Endodermal cell (in vitro differentiated cells): ENCODE measurements around the gene CMIP. TPM values are rescaled to one million over a fixed set of nuclear protein-coding genes. Genes with fewer than 3 reads are reported as not detected.

Source experiments
- DNase-seq: peaks from one replicate; pipeline ENCODE4 v3.0.0-alpha.2; 2017
- H3K27ac ChIP-seq: 2 replicates; pipeline ENCODE4 v1.5.1; 2013; ENCODE audit warnings: mild to moderate bottlenecking, low read depth, low read length, moderate library complexity
- H3K27me3 ChIP-seq: 2 replicates; pipeline ENCODE4 v1.6.1; 2013; ENCODE audit warnings: mild to moderate bottlenecking, low read length, moderate library complexity; ENCODE audit not compliant: insufficient read depth, control insufficient read depth, poor library complexity, severe bottlenecking
- H3K36me3 ChIP-seq: 2 replicates; pipeline ENCODE4 v1.7.0; 2013; ENCODE audit warnings: mild to moderate bottlenecking, low read length, moderate library complexity; ENCODE audit not compliant: control insufficient read depth, insufficient read depth
- H3K4me1 ChIP-seq: one replicate; pipeline ENCODE4 v1.7.0; 2013; ENCODE audit warnings: low read length; ENCODE audit not compliant: control insufficient read depth, insufficient read depth
- H3K4me3 ChIP-seq: 2 replicates; pipeline ENCODE4 v1.5.1; 2013; ENCODE audit warnings: mild to moderate bottlenecking, low read length, moderate library complexity
- H3K9ac ChIP-seq: 2 replicates; pipeline ENCODE4 v1.6.1; 2013; ENCODE audit warnings: mild to moderate bottlenecking, low read length, moderate library complexity; ENCODE audit not compliant: poor library complexity, severe bottlenecking; ENCODE audit errors: extremely low read depth
- H3K9me3 ChIP-seq: 2 replicates; pipeline ENCODE4 v1.6.1; 2013; ENCODE audit warnings: mild to moderate bottlenecking, low read length, moderate library complexity; ENCODE audit not compliant: control insufficient read depth
- H3K27ac Mint-ChIP-seq: 2 replicates; pipeline ENCODE4 v1.8.0; 2020; ENCODE audit warnings: mixed read lengths
- H3K27me3 Mint-ChIP-seq: 2 replicates; pipeline ENCODE4 v1.8.0; 2021; ENCODE audit warnings: mild to moderate bottlenecking, mixed read lengths; ENCODE audit not compliant: insufficient read depth
- H3K36me3 Mint-ChIP-seq: 2 replicates; pipeline ENCODE4 v1.8.0; 2020; ENCODE audit warnings: low read depth, mixed read lengths
- H3K4me1 Mint-ChIP-seq: 2 replicates; pipeline ENCODE4 v1.8.0; 2020; ENCODE audit warnings: mixed read lengths
- H3K4me3 Mint-ChIP-seq: 2 replicates; pipeline ENCODE4 v1.8.0; 2020; ENCODE audit warnings: mild to moderate bottlenecking, moderate library complexity, mixed read lengths
- H3K9me3 Mint-ChIP-seq: 2 replicates; pipeline ENCODE4 v1.8.0; 2020; ENCODE audit warnings: mild to moderate bottlenecking, mixed read lengths
- CTCF ChIP-seq: fragments of 200-600 bp; sonication (generic); conservative IDR thresholded peaks from 2 replicates; pipeline ENCODE4 v1.5.0; 2021; ENCODE audit warnings: antibody characterized with exemption, mild to moderate bottlenecking
- WGBS, 2 experiments: methylation state at CpG; one replicate each; pipeline versions ENCODE4 v1.1.5 to v1.1.7; 2013; ENCODE audit warnings: missing lambda C conversion rate in 2 of 2, mixed read lengths in 1 of 2; ENCODE audit not compliant: insufficient coverage in 1 of 2, insufficient read length in 1 of 2; 5-methylcytosine and 5-hydroxymethylcytosine counted together
- total RNA-seq, 2 donors: library from RNA; stranded (reverse); fragmentation: NEBNext Ultra II Directional in 1 of 2; extraction: Animal tissue kit (Norgen Biotek cat#: 25700) in 1 of 2; gene quantifications; 2 replicates in 1 of 2; 3 replicates in 1 of 2; pipeline ENCODE4 v1.2.1, GENCODE V29; 2021

The CMIP gene
- total RNA-seq, 2 donors from 2014 or later: 64.0 to 64.7 TPM

DNA sequence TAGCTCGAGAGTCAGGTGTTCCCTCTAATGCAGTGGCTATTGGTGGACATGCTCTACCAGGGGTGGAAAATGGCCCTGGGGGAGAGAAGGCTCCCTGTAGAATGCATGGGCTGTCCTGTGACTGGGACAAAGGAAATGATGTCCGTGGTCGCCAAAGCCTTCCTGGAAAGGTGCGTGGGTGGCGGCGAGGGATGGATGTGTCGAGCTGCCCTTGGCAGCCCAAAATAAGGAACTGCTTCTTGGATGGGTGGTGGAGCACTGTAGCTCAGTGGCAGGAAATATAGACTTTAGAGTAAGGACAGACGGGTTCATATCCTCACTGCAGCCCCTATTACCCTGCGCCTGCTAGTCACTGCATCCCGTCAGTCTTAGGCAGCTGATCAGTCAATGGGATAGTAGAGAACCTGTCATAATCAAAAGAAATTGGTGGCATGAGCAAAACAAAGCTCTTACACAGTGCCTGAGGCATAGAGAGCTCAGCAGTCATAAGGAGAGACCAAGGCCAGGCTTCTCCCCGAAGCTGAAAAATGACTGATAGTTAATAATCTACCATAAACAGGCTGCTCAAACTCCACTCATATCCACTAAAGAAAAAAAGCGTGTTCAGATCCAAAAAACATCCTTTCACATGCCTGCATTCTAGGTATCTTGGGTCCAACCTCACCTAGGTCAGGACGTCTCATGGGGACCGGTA, 211.0 kb downstream of the CMIP start:
- peak overlapping the region; percentile 74 for H3K27ac Mint-ChIP-seq
- Histone ChIP-seq H3K4me3 (no peak overlapping the region), H3K27me3 (no peaks in the 10 kb centered on the region), H3K4me1 (peaks cover 17% of the 10 kb centered on the region), H3K27ac (no peak overlapping the region), H3K36me3 (peaks cover 43% of the 10 kb centered on the region), H3K9ac (no peak overlapping the region), H3K9me3 (no peaks in the 10 kb centered on the region)
- TF ChIP-seq CTCF: no peak
- WGBS, 2 experiments: 96% methylated on average over 13 to 14 of the region's 14 CpGs
- H3K36me3 Mint-ChIP-seq: peaks cover 38% of the 10 kb centered on the region
- no peaks in the 10 kb centered on the region for H3K27me3 Mint-ChIP-seq
- peaks cover 26% of the 10 kb centered on the region for H3K4me1 Mint-ChIP-seq
- no peaks in the 10 kb centered on the region for H3K9me3 Mint-ChIP-seq
- H3K4me3 Mint-ChIP-seq: no peak overlapping the region
- no peak for DNase-seq

GRCh38 chr16:81657224-81657623, 212.6 kb downstream of the CMIP start:
- no peaks in the 10 kb centered on the region for H3K27me3 Mint-ChIP-seq
- H3K9me3 Mint-ChIP-seq: no peaks in the 10 kb centered on the region
- H3K4me3 ChIP-seq: no peak overlapping the region
- WGBS, 2 experiments: 90 to 93% methylated on average over 4 to 8 of the region's 8 CpGs
- no peak overlapping the region for H3K27ac Mint-ChIP-seq
- H3K36me3 ChIP-seq: peaks cover 46% of the 10 kb centered on the region
- H3K4me3 Mint-ChIP-seq: no peak overlapping the region
- H3K4me1 ChIP-seq: peaks cover 7% of the 10 kb centered on the region
- peaks cover 11% of the 10 kb centered on the region for H3K4me1 Mint-ChIP-seq
- no peaks in the 10 kb centered on the region for H3K9me3 ChIP-seq
- no peak overlapping the region for H3K27ac ChIP-seq
- DNase-seq: no peak
- no peaks in the 10 kb centered on the region for H3K27me3 ChIP-seq
- no peak for TF ChIP-seq CTCF
- H3K9ac ChIP-seq: no peak overlapping the region
- H3K36me3 Mint-ChIP-seq: peaks cover 40% of the 10 kb centered on the region

GRCh38 chr16:81657781-81658180, 213.2 kb downstream of the CMIP start:
- Histone ChIP-seq H3K4me3 (no peak overlapping the region), H3K9ac (no peak overlapping the region), H3K9me3 (no peaks in the 10 kb centered on the region), H3K27me3 (no peaks in the 10 kb centered on the region), H3K27ac (no peak overlapping the region), H3K36me3 (peaks cover 46% of the 10 kb centered on the region), H3K4me1 (peaks cover 1% of the 10 kb centered on the region)
- TF ChIP-seq CTCF: no peak
- no peaks in the 10 kb centered on the region for H3K9me3 Mint-ChIP-seq
- no peak overlapping the region for H3K4me3 Mint-ChIP-seq
- no peak overlapping the region for H3K27ac Mint-ChIP-seq
- H3K4me1 Mint-ChIP-seq: peaks cover 5% of the 10 kb centered on the region
- DNase-seq: no peak
- H3K36me3 Mint-ChIP-seq: peaks cover 40% of the 10 kb centered on the region
- H3K27me3 Mint-ChIP-seq: no peaks in the 10 kb centered on the region
- WGBS, 2 experiments: 93 to 94% methylated on average over 3 to 13 of the region's 13 CpGs
